Common myeloid progenitor, CD34-positive (primary cell): ENCODE measurements around the gene EED.

ENCODE experiments used
- CTCF ChIA-PET: fragments of 350-600 bp; sonication (Branson Sonifier 250); formaldehyde crosslinking; loops from one replicate; lab custom pipeline; 2021; ENCODE audit warnings: antibody characterized with exemption; lab: Charles Lee
- POLR2A ChIA-PET: fragments of 350-600 bp; sonication (Branson Sonifier 250); formaldehyde crosslinking; loops from one replicate; lab custom pipeline; 2021; ENCODE audit warnings: antibody characterized with exemption; lab: Charles Lee
- DNase-seq, 3 donors: peaks; one replicate each; pipeline versions ENCODE4 v3.0.0 to v3.0.0-alpha.2; 2013
- H3K27ac ChIP-seq, 2 experiments: 1 replicate in 1 of 2; 2 replicates in 1 of 2; pipeline ENCODE4 v1.7.0; 2013; ENCODE audit warnings: inconsistent platforms in 2 of 2, low read length in 2 of 2, mild to moderate bottlenecking in 2 of 2, low read depth in 1 of 2, moderate library complexity in 1 of 2; ENCODE audit not compliant: severe bottlenecking in 2 of 2, insufficient read depth in 1 of 2, poor library complexity in 1 of 2
- H3K27me3 ChIP-seq, 5 experiments: replicated peaks in 2 of 5; 1 replicate in 3 of 5; 2 replicates in 2 of 5; pipeline versions ENCODE4 v1.6.1 to v1.7.0; 2013; ENCODE audit warnings: low read length in 4 of 5, mild to moderate bottlenecking in 2 of 5, moderate library complexity in 2 of 5, inconsistent platforms in 1 of 5; ENCODE audit not compliant: insufficient read depth in 5 of 5, control insufficient read depth in 4 of 5
- H3K36me3 ChIP-seq, 4 experiments: 1 replicate in 2 of 4; 2 replicates in 2 of 4; pipeline versions ENCODE4 v1.6.1 to v1.7.0; 2013; ENCODE audit warnings: low read length in 3 of 4, control low read depth in 1 of 4, mild to moderate bottlenecking in 1 of 4; ENCODE audit not compliant: control insufficient read depth in 4 of 4, insufficient read depth in 4 of 4
- H3K4me1 ChIP-seq, 4 experiments: 1 replicate in 3 of 4; 2 replicates in 1 of 4; pipeline versions ENCODE4 v1.6.1 to v1.7.1; 2013; ENCODE audit warnings: low read length in 3 of 4, mild to moderate bottlenecking in 3 of 4, control low read depth in 1 of 4, inconsistent platforms in 1 of 4, moderate library complexity in 1 of 4; ENCODE audit not compliant: control insufficient read depth in 4 of 4, insufficient read depth in 4 of 4; ENCODE audit errors: control extremely low read depth in 1 of 4
- H3K4me3 ChIP-seq, 7 experiments: 1 replicate in 4 of 7; 2 replicates in 3 of 7; pipeline versions ENCODE4 v1.5.1 to v1.7.0; 2013; ENCODE audit warnings: mild to moderate bottlenecking in 7 of 7, low read length in 6 of 7, moderate library complexity in 6 of 7, inconsistent platforms in 2 of 7, low read depth in 2 of 7, control low read depth in 1 of 7; ENCODE audit not compliant: insufficient read depth in 4 of 7, control insufficient read depth in 1 of 7; ENCODE audit errors: extremely low read depth in 1 of 7
- H3K9me3 ChIP-seq, 5 experiments: 1 replicate in 4 of 5; 2 replicates in 1 of 5; pipeline versions ENCODE4 v1.6.1 to v1.7.1; 2013; ENCODE audit warnings: low read length in 4 of 5, mild to moderate bottlenecking in 2 of 5, inconsistent platforms in 1 of 5, low read depth in 1 of 5, moderate library complexity in 1 of 5; ENCODE audit not compliant: control insufficient read depth in 4 of 5, insufficient read depth in 2 of 5; ENCODE audit errors: control extremely low read depth in 1 of 5
- WGBS: methylation state at CpG from one replicate; pipeline ENCODE4 v1.1.5; 2013; ENCODE audit not compliant: insufficient coverage; 5-methylcytosine and 5-hydroxymethylcytosine counted together

Gene EED

GRCh38 chr11:86237267-86237804 is 7.2 kb upstream of the EED start:
- CTCF ChIA-PET: interaction anchor here (1.4 kb wide), 1 partner anchor 16 kb away, joined by 4 read pairs; no protein-coding TSS in a partner anchor

DNA sequence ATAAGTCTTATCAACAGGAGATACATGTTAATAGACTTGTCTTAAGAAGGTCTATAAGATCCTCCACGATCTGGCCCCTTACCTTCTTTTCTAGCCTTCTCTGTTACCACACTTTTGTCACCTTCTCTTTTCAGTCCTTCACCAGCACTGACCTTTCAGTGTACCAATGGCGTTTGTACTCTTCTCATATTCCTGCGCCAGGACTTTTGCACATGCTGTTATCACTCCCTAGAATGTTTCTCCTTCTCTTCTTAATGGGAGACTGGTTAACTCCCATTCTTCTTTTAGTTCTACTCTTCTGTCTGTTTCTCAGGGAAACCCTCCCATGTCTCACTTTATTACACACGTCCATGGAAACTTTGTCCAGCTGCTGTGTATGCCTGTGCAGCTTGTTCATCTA is 4.4 kb upstream of the EED start:
- Histone ChIP-seq H3K27ac (no peak overlapping the region), H3K9me3 (no peaks in the 10 kb centered on the region), H3K36me3 (no peaks in the 10 kb centered on the region), H3K4me3 (no peak overlapping the region), H3K27me3 (no peaks in the 10 kb centered on the region), H3K4me1 (peaks cover 11 to 21% (median 14%) of the 10 kb centered on the region in 4 experiments)
- POLR2A ChIA-PET: no interaction called here
- CTCF ChIA-PET: interaction anchor here (1.1 kb wide), 1 partner anchor 11 kb away, joined by 3 read pairs; no protein-coding TSS in a partner anchor
- no peak for DNase-seq
- WGBS: 94% methylated on average over 3 of the region's 4 CpGs

More at GRCh38 chr11:86237267-86237804, 7.2 kb upstream of the EED start:
- Histone ChIP-seq H3K36me3 (no peaks in the 10 kb centered on the region), H3K27me3 (no peaks in the 10 kb centered on the region), H3K9me3 (no peaks in the 10 kb centered on the region), H3K27ac (no peak overlapping the region), H3K4me1 (peaks cover 0 to 5% (median 1%) of the 10 kb centered on the region in 4 experiments), H3K4me3 (no peak overlapping the region)
- DNase-seq: no peak
- 94% methylated on average over 6 of the region's 9 CpGs for WGBS
- POLR2A ChIA-PET: no interaction called here

DNA sequence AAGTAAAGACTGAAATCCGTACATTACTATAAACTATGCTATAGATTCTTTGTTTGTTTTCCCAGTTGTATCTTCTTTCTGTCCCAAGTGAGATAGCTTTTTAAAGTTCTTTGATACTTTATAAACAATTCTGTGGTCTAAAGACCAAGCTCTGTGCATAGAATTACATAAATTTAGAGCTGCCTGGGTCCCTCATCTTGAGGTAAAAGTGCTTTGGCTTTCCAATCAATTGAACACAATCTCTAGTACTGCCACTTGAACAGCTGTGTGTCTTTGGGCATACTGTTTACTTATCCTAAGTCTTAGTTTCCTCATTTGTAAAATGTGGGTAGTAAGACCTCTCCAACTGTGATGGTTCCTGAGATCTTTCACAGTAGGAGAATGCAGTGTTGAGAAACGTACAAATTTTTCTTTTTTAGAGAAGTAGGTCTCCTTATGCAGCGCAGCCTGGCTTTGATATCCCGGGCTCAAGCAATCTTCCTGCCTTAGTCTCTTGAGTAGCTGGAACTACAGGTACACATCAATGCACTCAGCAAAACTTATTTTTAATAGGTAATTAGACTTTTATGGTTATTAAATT is 2.5 kb upstream of the EED start:
- Histone ChIP-seq H3K4me3 (no peak overlapping the region), H3K4me1 (peaks cover 18 to 32% (median 27%) of the 10 kb centered on the region in 4 experiments), H3K27ac (no peak overlapping the region), H3K36me3 (no peaks in the 10 kb centered on the region), H3K9me3 (no peaks in the 10 kb centered on the region), H3K27me3 (no peaks in the 10 kb centered on the region)
- ChIA-PET POLR2A (interaction anchor here (0.6 kb wide), 1 partner anchor 447 kb away, joined by 3 read pairs; no protein-coding TSS in a partner anchor), CTCF (interaction anchor here (1.3 to 2.3 kb wide), 5 partner anchors 16 to 27 kb away, joined by 3 to 6 read pairs (median 3); no protein-coding TSS in a partner anchor)
- no peak for DNase-seq
- no CpG with 5 or more reads among the region's 4 CpGs for WGBS

DNA sequence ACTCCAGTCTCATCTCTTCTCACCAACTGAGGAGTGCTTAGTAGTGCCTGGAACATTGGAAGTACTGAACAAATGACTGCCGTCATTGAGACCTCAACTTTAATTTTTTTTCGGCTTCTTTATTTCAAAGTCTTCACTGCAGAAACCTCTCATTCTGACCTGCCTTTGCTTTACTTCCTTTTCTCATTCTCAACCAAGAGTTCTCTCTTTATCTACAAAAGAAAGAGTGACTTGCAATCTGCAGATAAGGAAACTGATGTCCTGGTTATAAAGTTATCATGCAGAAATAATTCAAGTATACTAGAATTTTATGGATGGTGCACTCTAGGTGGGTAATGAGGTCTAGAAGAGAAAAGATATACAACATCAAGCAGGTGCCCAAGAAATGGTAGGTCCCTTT is 1.2 kb upstream of the EED start:
- ChIA-PET POLR2A (no interaction called here), CTCF (interaction anchor here (1.8 to 2.3 kb wide), 2 partner anchors 18 to 20 kb away, joined by 6 read pairs; no protein-coding TSS in a partner anchor)
- no peaks in the 10 kb centered on the region for H3K27me3 ChIP-seq
- H3K9me3 ChIP-seq: no peaks in the 10 kb centered on the region
- H3K4me1 ChIP-seq: peaks cover 19 to 40% (median 30%) of the 10 kb centered on the region in 4 experiments
- 16% methylated on average over 2 of the region's 2 CpGs for WGBS
- peak overlapping the region in 3 of 7 experiments; percentile 93 to 99 (median 94) for H3K4me3 ChIP-seq
- DNase-seq: peak in 2 of 3 donors; percentile 36 to 52
- H3K36me3 ChIP-seq: no peaks in the 10 kb centered on the region
- peak overlapping the region in 1 of 2 experiments; percentile 99 for H3K27ac ChIP-seq

GRCh38 chr11:86244063-86244521 is 461 bp upstream of the EED start:
- CTCF ChIA-PET: no interaction called here
- under 1% methylated on average over 17 of the region's 18 CpGs for WGBS
- H3K4me1 ChIP-seq: peaks cover 19 to 40% (median 30%) of the 10 kb centered on the region in 4 experiments
- H3K36me3 ChIP-seq: no peaks in the 10 kb centered on the region
- DNase-seq: peak; percentile 92 to 96 (median 95)
- no peaks in the 10 kb centered on the region for H3K27me3 ChIP-seq
- POLR2A ChIA-PET: no interaction called here
- H3K27ac ChIP-seq: peak overlapping the region; percentile 97 to 99
- H3K9me3 ChIP-seq: no peaks in the 10 kb centered on the region
- H3K4me3 ChIP-seq: peak overlapping the region; percentile 75 to 100 (median 97)

DNA sequence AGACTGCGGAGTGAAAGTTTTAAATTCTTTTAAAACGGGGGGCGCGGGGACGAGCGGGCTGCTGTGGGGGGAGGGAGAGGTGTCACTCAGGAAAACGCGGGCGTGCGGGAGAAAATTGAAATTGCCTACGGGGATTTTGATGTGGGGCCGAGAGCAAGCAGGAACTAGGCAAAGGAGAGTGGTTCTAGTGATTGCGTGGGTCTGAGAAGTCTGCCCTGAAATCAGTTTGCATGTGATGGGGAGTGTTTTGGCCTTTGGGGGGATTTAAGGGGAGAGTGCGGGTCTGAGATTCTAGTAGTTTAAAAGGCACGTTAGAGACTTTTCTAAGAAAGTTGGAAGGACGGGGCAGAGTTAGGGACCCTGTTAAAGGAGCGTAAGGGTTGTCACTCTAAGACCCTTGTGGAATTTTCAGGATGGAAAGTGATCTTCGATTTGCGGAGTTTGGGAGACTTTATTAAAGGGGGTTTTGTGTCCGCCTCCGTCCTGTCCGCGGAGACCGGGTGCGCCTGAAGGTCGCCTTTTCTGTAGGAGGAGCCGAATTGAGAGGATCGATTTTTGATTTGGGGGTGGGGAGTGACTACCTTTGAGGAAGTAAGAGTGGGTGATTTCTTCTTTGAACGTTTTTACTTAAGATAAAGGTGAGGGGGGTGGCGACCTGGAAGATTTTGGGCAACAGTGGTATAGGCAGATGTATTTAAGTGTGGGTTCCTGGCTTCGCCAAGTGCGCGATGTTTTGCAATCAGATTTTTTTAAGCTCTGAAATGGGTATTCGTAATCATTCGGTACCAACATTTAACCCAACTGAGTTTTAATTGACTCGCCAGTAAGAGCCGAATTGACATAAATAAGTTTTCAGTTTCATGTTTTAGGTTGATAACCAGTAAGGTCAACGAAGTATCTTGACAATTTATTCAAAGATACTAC is 1.1 kb downstream of the EED start:
- CTCF ChIA-PET: interaction anchor here (0.7 to 1.5 kb wide), 4 partner anchors 10 to 205 kb away, joined by 3 read pairs; no protein-coding TSS in a partner anchor
- Histone ChIP-seq H3K4me3 (peak overlapping the region; percentile 75 to 100 (median 97)), H3K27me3 (no peaks in the 10 kb centered on the region), H3K9me3 (no peaks in the 10 kb centered on the region), H3K27ac (peak overlapping the region; percentile 36 to 99), H3K4me1 (peaks cover 19 to 40% (median 28%) of the 10 kb centered on the region in 4 experiments), H3K36me3 (peaks cover 0 to 2% (median 0%) of the 10 kb centered on the region in 4 experiments)
- DNase-seq: peak in 2 of 3 donors; percentile 35 to 42
- POLR2A ChIA-PET: interaction anchor here (0.6 kb wide), 1 partner anchor 15 kb away, joined by 3 read pairs; no protein-coding TSS in a partner anchor
- 0% methylated on average over 24 of the region's 38 CpGs for WGBS
